DOHH2 (cell line): Measurements from ENCODE around the gene PPM1H.

Experiments
- CTCF ChIP-seq: fragments of 200-600 bp; sonication (generic); IDR thresholded peaks from one replicate; pipeline ENCODE4 v1.5.1; 2014; ENCODE audit warnings: antibody characterized with exemption, mild to moderate bottlenecking, low read depth, low read length; ENCODE audit not compliant: poor library complexity, severe bottlenecking
- EZH2phosphoT487 ChIP-seq: fragments of 200-600 bp; sonication (generic); IDR thresholded peaks from 2 replicates; pipeline ENCODE4 v1.6.1; 2017; ENCODE audit warnings: borderline replicate concordance, mild to moderate bottlenecking, antibody characterized with exemption, low read length, moderate library complexity, mixed read lengths

- no peak for TF ChIP-seq CTCF
- TF ChIP-seq EZH2phosphoT487: no peak
Observed at GRCh38 chr12:62893276-62893675, 41.7 kb downstream of the PPM1H start.
